HG03108 (cell line): ENCODE measurements around the gene IRF6.
"Not testable (repeated sequence)": the region's sequence is repeated elsewhere in the genome, so short reads cannot be mapped to it uniquely, and the experiment has no call there.

ENCODE experiments used
- ATAC-seq: cut with Tn5 transposase; IDR thresholded peaks from one replicate; pipeline ENCODE4 v1.9.1; 2021; ENCODE audit warnings: moderate library complexity; ENCODE audit not compliant: unreplicated experiment

Gene IRF6

GRCh38 chr1:209823143-209824041 is 17.4 kb upstream of the IRF6 start:
- ATAC-seq: no peak

GRCh38 chr1:209822706-209823105 is 16.8 kb upstream of the IRF6 start:
- ATAC-seq: no peak

GRCh38 chr1:209820986-209821385 is 15.0 kb upstream of the IRF6 start:
- no peak for ATAC-seq

GRCh38 chr1:209819058-209819457 is 13.1 kb upstream of the IRF6 start:
- ATAC-seq: no peak

- no peak for ATAC-seq
These were observed 11.7 kb upstream of the IRF6 start for GRCh38 chr1:209817691-209818090.

GRCh38 chr1:209816923-209817322 is 11.0 kb upstream of the IRF6 start:
- ATAC-seq: no peak

GRCh38 chr1:209815931-209816341 is 10.0 kb upstream of the IRF6 start:
- ATAC-seq: no peak

- no peak for ATAC-seq
These were observed 9.5 kb upstream of the IRF6 start for GRCh38 chr1:209815490-209815889.

GRCh38 chr1:209813902-209814301 is 8.0 kb upstream of the IRF6 start:
- ATAC-seq: no peak

GRCh38 chr1:209810783-209811182 is 4.8 kb upstream of the IRF6 start:
- no peak for ATAC-seq

- no peak for ATAC-seq
These were observed 3.7 kb upstream of the IRF6 start for GRCh38 chr1:209809611-209810010.

- ATAC-seq: no peak
These were observed 2.2 kb upstream of the IRF6 start for GRCh38 chr1:209808059-209808581.

- ATAC-seq: no peak
These were observed 1.6 kb upstream of the IRF6 start for GRCh38 chr1:209807509-209807908.

- ATAC-seq: no peak
These were observed 581 bp downstream of the IRF6 start for GRCh38 chr1:209805341-209805781.

- no peak for ATAC-seq
These were observed 2.4 kb downstream of the IRF6 start for GRCh38 chr1:209803568-209803967.

- no peak for ATAC-seq
These were observed 3.2 kb downstream of the IRF6 start for GRCh38 chr1:209802780-209803152.

GRCh38 chr1:209802117-209802779 is 3.7 kb downstream of the IRF6 start:
- no peak for ATAC-seq

GRCh38 chr1:209800984-209801834 is 4.7 kb downstream of the IRF6 start:
- ATAC-seq: no peak

GRCh38 chr1:209797978-209798639 is 7.8 kb downstream of the IRF6 start:
- ATAC-seq: no peak

- ATAC-seq: not testable (repeated sequence)
These were observed 12.2 kb downstream of the IRF6 start for GRCh38 chr1:209793711-209794110.

- no peak for ATAC-seq
These were observed 14.0 kb downstream of the IRF6 start for GRCh38 chr1:209791920-209792319.
